HUES48 (cell line): ENCODE results near the gene CLIC5.

Experiments
- H3K27ac ChIP-seq: one replicate; pipeline ENCODE4 v1.7.0; 2013; ENCODE audit warnings: low read depth, low read length, inconsistent platforms
- H3K27me3 ChIP-seq: 2 replicates; pipeline ENCODE4 v1.6.1; 2013; ENCODE audit warnings: mild to moderate bottlenecking, low read length; ENCODE audit not compliant: control insufficient read depth, insufficient read depth
- H3K36me3 ChIP-seq: 2 replicates; pipeline ENCODE4 v1.6.1; 2013; ENCODE audit warnings: low read length; ENCODE audit not compliant: control insufficient read depth, insufficient read depth
- H3K4me1 ChIP-seq: 2 replicates; pipeline ENCODE4 v1.6.1; 2013; ENCODE audit warnings: mild to moderate bottlenecking, low read length; ENCODE audit not compliant: control insufficient read depth, insufficient read depth
- H3K4me3 ChIP-seq: 2 replicates; pipeline ENCODE4 v1.5.1; 2013; ENCODE audit warnings: mild to moderate bottlenecking, low read depth, low read length
- H3K9ac ChIP-seq: 2 replicates; pipeline ENCODE4 v1.6.1; 2013; ENCODE audit warnings: mild to moderate bottlenecking, low read depth, low read length, moderate library complexity
- H3K9me3 ChIP-seq: 2 replicates; pipeline ENCODE4 v1.6.1; 2013; ENCODE audit warnings: low read length; ENCODE audit not compliant: control insufficient read depth, insufficient read depth

Gene CLIC5

GRCh38 chr6:45837541-45838200 is 178.0 kb downstream of the CLIC5 start:
- H3K9me3 ChIP-seq = no peaks in the 10 kb centered on the region
- no peak overlapping the region for H3K9ac ChIP-seq
- no peaks in the 10 kb centered on the region for H3K36me3 ChIP-seq
- H3K27me3 ChIP-seq = no peaks in the 10 kb centered on the region
- H3K27ac ChIP-seq = no peak overlapping the region
- H3K4me1 ChIP-seq = no peaks in the 10 kb centered on the region
- H3K4me3 ChIP-seq = no peak overlapping the region

GRCh38 chr6:45836984-45837383 is 178.7 kb downstream of the CLIC5 start:
- H3K4me1 ChIP-seq = no peaks in the 10 kb centered on the region
- H3K9ac ChIP-seq = no peak overlapping the region
- no peak overlapping the region for H3K27ac ChIP-seq
- H3K36me3 ChIP-seq = no peaks in the 10 kb centered on the region
- no peaks in the 10 kb centered on the region for H3K27me3 ChIP-seq
- H3K4me3 ChIP-seq = no peak overlapping the region
- no peaks in the 10 kb centered on the region for H3K9me3 ChIP-seq

DNA sequence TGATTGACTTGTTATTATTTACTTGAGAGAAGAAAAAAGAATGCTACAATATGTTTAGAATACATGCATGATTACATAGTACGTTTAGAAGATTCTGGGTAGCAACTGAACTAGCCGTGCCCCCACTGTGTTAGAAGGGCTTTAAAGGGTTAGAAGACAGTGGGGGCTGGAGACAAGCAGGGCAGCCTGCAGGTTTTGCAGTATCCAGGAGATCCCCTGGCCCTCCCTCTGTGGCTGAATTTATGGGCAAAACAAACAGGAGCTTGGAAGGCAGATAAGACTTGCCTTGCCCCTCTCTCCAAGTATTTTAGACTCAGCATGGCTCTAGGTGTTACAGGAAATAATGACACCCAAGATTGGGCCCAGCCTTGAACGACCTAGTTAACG is 179.2 kb downstream of the CLIC5 start:
- H3K27me3 ChIP-seq = no peaks in the 10 kb centered on the region
- no peaks in the 10 kb centered on the region for H3K9me3 ChIP-seq
- no peaks in the 10 kb centered on the region for H3K4me1 ChIP-seq
- H3K9ac ChIP-seq = no peak overlapping the region
- no peak overlapping the region for H3K27ac ChIP-seq
- no peak overlapping the region for H3K4me3 ChIP-seq
- H3K36me3 ChIP-seq = no peaks in the 10 kb centered on the region

DNA sequence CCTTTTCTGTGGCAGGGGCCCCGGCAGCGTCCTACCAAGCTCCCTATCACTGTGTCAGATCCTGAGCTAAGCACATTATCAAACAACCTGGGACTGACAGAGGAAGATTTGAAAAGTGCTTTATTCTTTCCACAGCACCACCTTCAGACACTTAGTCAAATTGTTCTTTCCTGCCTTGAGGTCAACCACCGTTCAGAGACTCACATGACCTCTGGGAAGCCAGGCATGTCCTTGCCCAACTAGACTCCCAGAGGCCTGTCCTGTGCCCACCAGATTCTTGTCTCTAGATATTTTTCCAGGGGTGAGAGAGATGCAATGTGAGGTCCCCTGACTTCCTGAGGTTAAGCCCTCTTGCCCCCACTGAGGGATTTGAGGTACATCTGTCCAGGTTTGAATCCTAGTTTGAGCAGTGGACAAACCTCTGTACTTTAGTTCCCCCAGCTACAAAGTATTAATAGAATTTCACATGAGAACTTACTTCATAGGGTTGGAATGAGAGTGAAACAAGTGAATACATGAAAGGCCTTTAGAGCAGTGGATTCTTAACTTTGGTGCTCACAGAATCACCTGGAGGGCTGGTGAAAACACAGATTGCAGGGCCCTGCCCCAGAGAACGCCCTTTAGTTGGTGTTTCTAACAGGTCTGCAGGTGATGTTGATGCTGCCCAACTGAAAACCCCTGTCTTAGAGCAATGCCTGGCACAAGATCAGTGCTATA is 179.8 kb downstream of the CLIC5 start:
- Histone ChIP-seq H3K27me3 (no peaks in the 10 kb centered on the region), H3K9me3 (no peaks in the 10 kb centered on the region), H3K4me1 (no peaks in the 10 kb centered on the region), H3K36me3 (no peaks in the 10 kb centered on the region), H3K4me3 (no peak overlapping the region), H3K27ac (no peak overlapping the region), H3K9ac (no peak overlapping the region)

DNA sequence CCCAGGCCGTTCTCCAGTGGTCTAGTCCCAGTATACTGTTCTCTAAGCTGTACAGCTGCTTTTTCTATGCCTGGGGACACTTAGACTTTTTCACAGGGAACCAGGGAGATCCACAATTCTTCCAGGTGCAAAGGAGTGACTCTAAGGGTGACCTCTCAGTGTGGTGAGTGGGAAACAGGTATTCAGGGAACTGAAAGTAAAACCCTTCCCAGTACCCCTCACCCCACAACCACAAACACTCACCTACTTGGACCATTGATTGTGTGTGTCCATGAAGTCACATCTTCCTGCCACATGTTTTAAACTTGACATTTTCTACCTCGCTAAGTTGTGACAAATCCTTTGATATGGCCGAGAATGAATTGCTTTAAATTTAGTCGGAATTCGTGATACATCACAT is 183.6 kb downstream of the CLIC5 start:
- no peaks in the 10 kb centered on the region for H3K4me1 ChIP-seq
- H3K9me3 ChIP-seq = no peaks in the 10 kb centered on the region
- H3K27me3 ChIP-seq = no peaks in the 10 kb centered on the region
- H3K9ac ChIP-seq = no peak overlapping the region
- H3K36me3 ChIP-seq = no peaks in the 10 kb centered on the region
- no peak overlapping the region for H3K4me3 ChIP-seq
- H3K27ac ChIP-seq = no peak overlapping the region
